OCI-M1 (cell line): Measurements from ENCODE around the gene ABLIM3.

Experiments used
- DNase-seq: peaks from one replicate; lab custom pipeline; 2025; lab: John Stamatoyannopoulos, UW

The ABLIM3 gene

GRCh38 chr5:149188383-149188782 lies 47.1 kb downstream of the ABLIM3 start:
- DNase-seq: no peak

- no peak for DNase-seq
Measured at GRCh38 chr5:149195337-149195887, 54.1 kb downstream of the ABLIM3 start.

- no peak for DNase-seq
Measured at GRCh38 chr5:149195962-149196361, 54.7 kb downstream of the ABLIM3 start.

GRCh38 chr5:149198148-149198547 lies 56.9 kb downstream of the ABLIM3 start:
- no peak for DNase-seq

- no peak for DNase-seq
Measured at GRCh38 chr5:149200355-149200754, 59.1 kb downstream of the ABLIM3 start.

- DNase-seq: no peak
Measured at GRCh38 chr5:149201121-149201637, 59.9 kb downstream of the ABLIM3 start.

GRCh38 chr5:149202910-149203451 lies 61.7 kb downstream of the ABLIM3 start:
- no peak for DNase-seq

GRCh38 chr5:149203921-149204441 lies 62.7 kb downstream of the ABLIM3 start:
- DNase-seq: no peak

GRCh38 chr5:149205625-149206523 lies 64.6 kb downstream of the ABLIM3 start:
- no peak for DNase-seq

GRCh38 chr5:149206524-149207141 lies 65.3 kb downstream of the ABLIM3 start:
- no peak for DNase-seq

- no peak for DNase-seq
Measured at GRCh38 chr5:149207831-149208230, 66.5 kb downstream of the ABLIM3 start.

- no peak for DNase-seq
Measured at GRCh38 chr5:149210225-149210624, 68.9 kb downstream of the ABLIM3 start.

GRCh38 chr5:149210968-149211490 lies 69.7 kb downstream of the ABLIM3 start:
- no peak for DNase-seq

- DNase-seq: no peak
Measured at GRCh38 chr5:149211566-149211965, 70.3 kb downstream of the ABLIM3 start.

- DNase-seq: no peak
Measured at GRCh38 chr5:149212198-149212951, 71.1 kb downstream of the ABLIM3 start.

GRCh38 chr5:149213264-149213880 lies 72.1 kb downstream of the ABLIM3 start:
- DNase-seq: no peak

GRCh38 chr5:149215478-149216090 lies 74.3 kb downstream of the ABLIM3 start:
- DNase-seq: no peak

- DNase-seq: peak; percentile 8
Measured at GRCh38 chr5:149216496-149216895, 75.2 kb downstream of the ABLIM3 start.

- no peak for DNase-seq
Measured at GRCh38 chr5:149217096-149217802, 76.0 kb downstream of the ABLIM3 start.

- DNase-seq: no peak
Measured at GRCh38 chr5:149217803-149218155, 76.5 kb downstream of the ABLIM3 start.
